Globus pallidus (tissue), 1 donor: ENCODE measurements around the gene JAZF1.
"Not testable (repeated sequence)": the region's sequence is repeated elsewhere in the genome, so short reads cannot be mapped to it uniquely, and the experiment has no call there.

Source experiments
- DNase-seq: peaks from one replicate; pipeline ENCODE4 v3.0.0-alpha.2; 2015; ENCODE audit warnings: low spot score

The JAZF1 gene

DNA sequence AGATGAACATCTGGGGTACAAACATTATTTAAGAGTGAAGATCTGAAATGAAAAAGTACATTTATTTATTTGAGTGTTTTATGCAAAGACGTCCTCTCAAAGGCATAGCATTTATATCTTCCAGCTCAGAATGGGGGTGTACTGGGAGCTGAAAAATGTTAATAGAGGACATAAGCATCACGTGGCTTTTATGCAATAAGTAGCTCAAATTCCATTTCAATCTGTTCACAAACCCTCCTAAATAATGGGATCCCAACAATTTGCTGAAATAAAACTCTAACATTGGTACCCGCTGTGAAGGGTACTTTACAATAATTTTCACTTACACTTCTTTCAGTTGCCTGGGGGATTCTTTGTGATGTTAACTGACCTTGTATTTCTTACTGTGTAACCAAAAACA lies 268.7 kb downstream of the JAZF1 start:
- no peak for DNase-seq

- DNase-seq: no peak
Observed at GRCh38 chr7:27910326-27910725, 270.3 kb downstream of the JAZF1 start.

DNA sequence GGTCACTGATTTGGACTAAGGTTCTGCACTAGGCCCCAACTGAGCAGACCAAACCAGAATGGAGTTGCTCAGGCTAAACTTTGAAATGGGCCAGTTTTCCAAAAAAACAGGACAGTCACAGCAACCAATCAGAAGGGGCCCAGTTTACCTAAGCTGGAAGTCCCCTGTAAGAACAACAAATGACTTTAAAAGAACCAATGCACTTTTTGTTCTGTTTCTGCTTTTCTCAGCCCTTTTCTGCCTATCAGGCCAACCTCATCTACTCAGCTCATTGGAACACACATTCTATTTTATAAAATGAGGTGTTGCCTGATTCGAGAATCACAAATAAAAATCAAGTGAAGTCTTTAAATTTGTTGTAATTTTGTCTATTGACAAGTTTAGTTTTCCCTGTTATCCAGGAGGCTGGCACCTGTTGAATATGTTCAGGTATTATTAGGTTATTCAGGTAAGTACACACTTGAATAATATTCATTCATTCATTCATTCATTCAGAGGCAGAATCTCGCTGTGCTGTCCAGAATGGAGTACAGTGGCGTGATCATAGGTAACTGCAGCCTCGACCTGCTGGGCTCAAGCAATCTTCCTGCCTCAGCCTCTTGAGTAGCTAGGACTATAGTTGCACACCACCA lies 271.9 kb downstream of the JAZF1 start:
- no peak for DNase-seq

DNA sequence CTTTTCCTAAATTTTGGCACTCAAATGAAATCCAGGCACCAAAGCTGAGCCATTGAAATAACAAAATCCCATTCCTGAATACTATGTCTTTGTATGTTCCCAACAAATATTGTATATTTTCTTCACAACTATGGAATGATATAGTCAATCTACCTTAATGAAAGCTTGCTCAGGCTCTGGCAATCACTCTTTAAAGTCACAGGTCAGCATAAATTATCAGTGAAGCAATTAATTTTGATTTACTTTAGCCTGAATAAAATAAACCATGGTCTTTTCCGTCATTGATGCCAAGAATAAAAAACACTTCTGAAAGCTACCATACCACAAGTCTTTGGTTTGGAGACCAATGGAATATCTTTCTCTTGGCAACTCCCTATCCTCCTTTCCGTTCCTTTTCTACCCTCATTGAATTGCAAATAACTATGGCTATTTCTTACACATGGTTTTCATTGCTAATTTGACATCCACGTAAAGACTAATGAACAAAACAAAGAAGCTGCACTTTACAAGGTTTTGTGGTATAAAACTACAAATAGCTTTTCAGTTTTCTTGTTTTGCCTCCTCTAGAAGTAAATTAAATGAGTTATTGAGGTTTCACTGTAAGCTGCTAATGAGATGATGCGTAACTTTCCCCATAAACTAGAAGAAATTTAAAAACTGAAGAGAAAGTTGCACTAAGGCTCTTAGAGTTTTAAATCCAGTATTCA lies 274.1 kb downstream of the JAZF1 start:
- DNase-seq: no peak

GRCh38 chr7:27905951-27906350 lies 274.6 kb downstream of the JAZF1 start:
- DNase-seq: no peak

- DNase-seq: peak; percentile 27
Observed at GRCh38 chr7:27901028-27901760, 279.4 kb downstream of the JAZF1 start.

DNA sequence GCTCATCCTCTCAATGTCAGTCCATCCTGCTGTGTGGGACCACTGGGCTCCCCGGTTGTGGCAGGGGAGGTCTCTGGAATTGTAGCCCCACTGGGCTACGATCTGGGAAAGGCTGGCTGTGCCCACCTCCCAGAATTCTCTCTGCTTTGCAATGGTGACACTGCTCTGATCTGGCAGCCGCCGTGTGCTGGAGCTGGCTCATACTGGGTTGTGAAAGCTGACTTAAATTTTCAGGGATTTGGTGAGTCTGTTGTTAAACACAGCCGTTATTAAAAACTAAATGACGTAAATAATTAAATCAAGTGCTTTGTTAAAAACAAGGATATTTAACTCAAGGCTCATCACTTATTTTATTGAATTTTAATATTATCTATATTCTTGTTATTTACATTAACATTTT lies 280.6 kb downstream of the JAZF1 start:
- DNase-seq: no peak

- no peak for DNase-seq
Observed at GRCh38 chr7:27899601-27900000, 281.0 kb downstream of the JAZF1 start.

DNA sequence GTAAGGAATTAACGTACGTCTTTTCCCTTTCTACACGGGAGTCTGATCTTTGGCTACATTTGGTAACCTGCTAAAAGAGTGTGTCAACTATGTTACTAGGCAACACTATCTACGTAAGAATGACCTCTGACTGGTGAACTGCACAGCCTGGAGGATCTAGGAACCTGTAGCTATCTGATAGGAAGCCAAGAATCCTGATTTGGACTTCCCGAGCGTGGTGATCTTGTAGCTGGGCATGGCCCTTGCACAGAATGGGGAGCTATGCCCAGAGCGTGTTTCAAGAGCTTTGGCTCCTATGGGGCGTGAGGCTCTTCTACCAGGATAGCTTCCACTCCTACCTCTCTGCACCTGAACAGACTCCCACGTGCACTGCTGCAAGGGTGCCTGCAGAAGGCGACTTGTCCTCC lies 283.2 kb downstream of the JAZF1 start:
- no peak for DNase-seq

DNA sequence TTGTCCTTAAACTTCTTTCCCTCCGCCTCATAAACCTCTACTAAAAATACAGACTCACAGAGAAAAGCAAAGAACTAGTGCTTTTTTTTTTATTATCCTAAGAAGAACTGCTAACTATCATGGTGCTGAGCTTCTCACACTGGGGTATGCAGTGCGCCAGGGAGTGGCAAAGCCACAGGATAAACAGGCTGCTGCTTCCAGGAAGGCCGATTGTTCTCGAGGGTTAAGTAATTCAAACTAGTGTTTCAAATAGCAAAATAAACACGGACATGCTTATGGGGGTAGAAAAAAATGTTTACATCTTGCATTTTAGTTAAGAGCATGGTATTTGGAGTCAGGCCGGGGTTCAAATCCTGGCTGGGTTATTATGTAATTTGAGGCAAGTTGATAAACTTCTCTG lies 283.6 kb downstream of the JAZF1 start:
- DNase-seq: no peak

DNA sequence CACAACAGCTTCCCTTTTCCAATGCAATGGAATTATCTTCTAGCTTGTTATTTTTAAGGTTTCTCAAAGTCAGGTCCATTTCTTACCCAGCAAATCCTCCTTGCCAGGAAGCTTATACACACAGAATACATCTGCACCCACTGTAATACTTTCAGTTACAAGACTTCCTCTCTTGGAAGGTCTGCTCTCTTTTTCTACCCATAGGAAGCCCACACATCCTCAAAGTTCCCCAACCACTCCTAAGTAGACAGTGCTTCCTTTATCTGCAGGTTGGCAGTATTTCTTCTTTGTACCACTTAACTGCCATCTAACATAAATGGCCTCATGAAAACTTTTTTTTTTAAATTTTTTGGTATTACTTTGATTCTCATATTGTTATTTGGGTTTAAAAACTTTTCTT lies 285.0 kb downstream of the JAZF1 start:
- no peak for DNase-seq

GRCh38 chr7:27890205-27890849 lies 290.3 kb downstream of the JAZF1 start:
- DNase-seq: no peak

DNA sequence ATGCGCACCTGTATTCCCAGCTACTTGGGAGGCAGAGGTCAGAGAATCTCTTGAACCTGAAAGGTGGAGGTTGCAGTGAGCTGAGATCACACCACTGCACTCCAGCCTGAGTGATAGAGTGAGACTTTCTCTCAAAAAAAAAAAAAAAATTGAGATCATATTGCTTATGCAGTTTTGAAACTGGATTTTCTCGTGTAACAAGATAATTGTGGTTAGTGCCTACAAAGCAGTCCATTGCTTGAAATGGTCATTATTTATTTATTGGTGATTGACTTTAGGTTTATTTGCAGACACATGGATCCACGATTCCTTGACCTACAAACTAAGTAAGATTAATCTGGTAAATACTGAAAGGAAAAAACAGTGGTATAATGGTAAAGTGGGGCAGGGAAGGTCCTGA lies 290.8 kb downstream of the JAZF1 start:
- no peak for DNase-seq

- DNase-seq: no peak
Observed at GRCh38 chr7:27888736-27889135, 291.9 kb downstream of the JAZF1 start.

DNA sequence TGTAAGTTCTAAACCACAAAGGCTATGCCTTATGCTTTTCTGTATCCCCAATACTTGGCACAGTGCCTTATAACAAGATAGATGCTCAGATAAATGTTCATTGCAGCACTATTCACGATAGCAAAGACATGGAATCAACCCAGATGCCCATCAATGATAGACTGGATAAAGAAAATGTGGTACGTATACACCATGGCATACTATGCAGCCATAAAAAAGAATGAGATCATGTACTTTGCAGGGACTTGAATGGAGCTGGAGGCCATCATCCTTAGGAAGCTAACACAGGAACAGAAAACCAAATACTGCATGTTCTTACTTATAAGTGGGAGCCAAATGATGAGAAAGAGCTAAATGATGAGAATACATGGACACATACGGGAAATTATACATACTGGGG lies 293.9 kb downstream of the JAZF1 start:
- DNase-seq: not testable (repeated sequence)

DNA sequence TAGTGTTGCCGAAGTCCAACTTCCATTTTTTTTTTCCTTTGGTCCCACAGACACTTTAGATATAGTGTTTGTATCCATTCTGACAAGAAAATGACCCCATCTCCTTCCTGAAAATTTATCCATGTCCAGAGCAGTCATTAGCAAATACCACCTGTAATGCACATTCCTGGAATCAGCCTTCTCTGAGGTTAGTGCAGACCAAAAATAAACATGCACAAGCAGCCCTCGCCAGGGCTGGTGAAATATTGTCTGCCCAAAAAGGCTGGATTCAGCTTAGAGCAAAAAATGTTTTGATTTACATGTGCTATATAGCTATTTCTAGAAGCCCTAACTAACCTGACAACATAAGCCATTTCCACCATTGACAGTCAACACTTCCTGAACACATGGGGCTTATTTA lies 294.9 kb downstream of the JAZF1 start:
- no peak for DNase-seq

- no peak for DNase-seq
Observed at GRCh38 chr7:27883696-27884095, 296.9 kb downstream of the JAZF1 start.

GRCh38 chr7:27876756-27877155 lies 303.8 kb downstream of the JAZF1 start:
- no peak for DNase-seq

- DNase-seq: no peak
Observed at GRCh38 chr7:27875832-27876231, 304.8 kb downstream of the JAZF1 start.

- DNase-seq: no peak
Observed at GRCh38 chr7:27875061-27875460, 305.5 kb downstream of the JAZF1 start.

GRCh38 chr7:27873981-27874957 lies 306.3 kb downstream of the JAZF1 start:
- peak; percentile 72 for DNase-seq
